ENCODE data around the gene MUC6.
"Not testable (repeated sequence)": the region's sequence is repeated elsewhere in the genome, so short reads cannot be mapped to it uniquely, and the experiment has no call there.

Gene MUC6

GRCh38 chr11:1017269-1018005 lies 19.1 kb downstream of the MUC6 start:
- in situ Hi-C loops (cut with HindIII; ENCODE audit: low sequenced_read_pairs): no loop called here
- no peak overlapping the region for H3K4me3 ChIP-seq (ENCODE audit: low read depth, low read length)
- no peak for TF ChIP-seq CTCF (IDR thresholded peaks at IDR 0.05; ENCODE audit: low read depth, low read length)
- DNase-seq (ENCODE audit: low read depth, low spot score): no peak

GRCh38 chr11:1016610-1017126 lies 19.9 kb downstream of the MUC6 start:
- in situ Hi-C loops (cut with HindIII; ENCODE audit: low sequenced_read_pairs): not testable (repeated sequence)

DNA sequence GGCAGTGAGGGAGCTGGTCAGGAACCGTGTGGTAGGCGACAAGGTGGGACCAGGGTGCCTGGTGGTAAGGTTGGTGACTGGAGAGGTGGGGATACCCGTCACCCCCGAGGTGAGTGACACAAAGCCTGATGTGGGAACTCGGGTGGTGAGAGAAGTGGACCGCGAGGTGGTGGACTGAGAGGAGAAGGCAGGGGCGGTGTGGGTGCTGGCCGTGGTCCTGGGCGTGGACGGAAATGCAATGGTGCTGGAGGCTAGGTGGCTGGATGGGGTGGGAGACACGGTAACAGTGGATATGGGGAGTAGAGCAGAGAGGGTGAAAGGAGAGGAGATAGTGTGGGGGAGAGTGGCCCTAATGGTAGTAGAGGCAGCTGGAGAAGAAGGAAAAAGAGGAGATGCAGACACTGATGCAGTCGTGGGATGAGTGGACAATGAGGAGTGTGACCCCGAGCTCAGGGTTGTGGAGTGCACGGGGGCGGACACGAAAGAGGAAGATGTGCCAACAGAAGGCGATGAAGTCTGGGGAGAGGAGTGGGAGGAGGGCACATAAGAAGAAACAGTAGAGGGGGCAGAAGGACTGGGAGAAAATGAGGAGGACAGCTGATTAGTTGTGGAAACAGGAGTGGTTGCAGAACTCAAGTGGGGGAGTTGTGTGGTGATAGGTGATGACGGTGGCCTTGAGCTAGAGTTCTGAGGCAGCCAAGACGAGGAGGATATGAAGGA lies 20.5 kb downstream of the MUC6 start:
- DNase-seq (ENCODE audit: low read depth, low spot score): no peak
- TF ChIP-seq CTCF (IDR thresholded peaks at IDR 0.05; ENCODE audit: low read depth, low read length): no peak
- H3K4me3 ChIP-seq (ENCODE audit: low read depth, low read length): no peak overlapping the region
- in situ Hi-C loops (cut with HindIII; ENCODE audit: low sequenced_read_pairs): no loop called here

More at GRCh38 chr11:1016610-1017126, 19.9 kb downstream of the MUC6 start:
- not testable (repeated sequence) for DNase-seq (ENCODE audit: low read depth, low spot score); H3K4me3 ChIP-seq (ENCODE audit: low read depth, low read length)

- no peak for DNase-seq (ENCODE audit: low read depth, low spot score)
- H3K4me3 ChIP-seq (ENCODE audit: low read depth, low read length): no peak overlapping the region
- in situ Hi-C loops (cut with HindIII; ENCODE audit: low sequenced_read_pairs): no loop called here
- no peak for TF ChIP-seq CTCF (IDR thresholded peaks at IDR 0.05; ENCODE audit: low read depth, low read length)
Observed at GRCh38 chr11:1015064-1015463, 21.5 kb downstream of the MUC6 start.

DNA sequence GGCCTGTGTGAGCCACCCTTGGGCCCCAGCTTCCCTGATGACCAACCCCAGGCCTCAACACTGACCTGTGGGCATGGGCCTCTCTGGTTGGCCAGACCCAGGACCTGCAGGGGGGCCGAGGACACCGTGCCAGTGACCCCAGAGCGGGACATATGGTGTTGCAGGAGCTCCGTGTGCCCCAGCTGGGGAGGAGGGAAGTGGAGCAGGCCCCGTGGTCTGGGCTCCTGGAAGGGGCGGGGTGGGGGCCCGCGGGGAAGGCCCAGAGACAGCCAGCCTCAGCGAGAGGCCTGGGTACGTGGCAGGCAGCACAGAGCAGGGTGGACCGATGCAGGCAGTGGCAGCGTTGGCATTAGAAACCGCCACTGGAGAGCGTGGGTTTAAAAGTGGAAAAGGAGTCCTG lies 22.2 kb downstream of the MUC6 start:
- no peak overlapping the region for H3K4me3 ChIP-seq (ENCODE audit: low read depth, low read length)
- TF ChIP-seq CTCF (IDR thresholded peaks at IDR 0.05; ENCODE audit: low read depth, low read length): no peak
- in situ Hi-C loops (cut with HindIII; ENCODE audit: low sequenced_read_pairs): no loop called here
- DNase-seq (ENCODE audit: low read depth, low spot score): no peak

DNA sequence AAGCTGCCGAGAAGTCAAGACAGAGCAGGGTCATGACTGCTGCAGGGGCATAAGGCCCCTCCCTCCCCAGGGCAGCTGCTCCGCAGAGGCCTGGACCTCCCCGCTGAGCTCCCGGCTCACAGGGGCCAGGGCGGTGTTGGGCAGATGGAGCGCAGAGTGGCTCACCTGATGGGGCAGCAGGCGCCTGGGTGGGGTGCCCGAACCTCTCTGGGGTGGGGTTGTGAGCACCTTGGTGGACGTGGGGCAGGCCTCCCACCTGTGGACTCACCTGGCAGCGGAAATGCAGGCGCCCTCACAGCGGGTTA lies 22.9 kb downstream of the MUC6 start:
- TF ChIP-seq CTCF (IDR thresholded peaks at IDR 0.05; ENCODE audit: low read depth, low read length): no peak
- in situ Hi-C loops (cut with HindIII; ENCODE audit: low sequenced_read_pairs): no loop called here
- no peak for DNase-seq (ENCODE audit: low read depth, low spot score)
- H3K4me3 ChIP-seq (ENCODE audit: low read depth, low read length): no peak overlapping the region
